Measurements from ENCODE around the gene USP22. TPM values are rescaled to one million over a fixed set of nuclear protein-coding genes. Genes with fewer than 3 reads are reported as not detected.
"Not testable (repeated sequence)": the region's sequence is repeated elsewhere in the genome, so short reads cannot be mapped to it uniquely, and the experiment has no call there.

USP22 gene
- total and polyA plus RNA-seq, 9 donors, result 75.2 to 246 (median 197) TPM

DNA sequence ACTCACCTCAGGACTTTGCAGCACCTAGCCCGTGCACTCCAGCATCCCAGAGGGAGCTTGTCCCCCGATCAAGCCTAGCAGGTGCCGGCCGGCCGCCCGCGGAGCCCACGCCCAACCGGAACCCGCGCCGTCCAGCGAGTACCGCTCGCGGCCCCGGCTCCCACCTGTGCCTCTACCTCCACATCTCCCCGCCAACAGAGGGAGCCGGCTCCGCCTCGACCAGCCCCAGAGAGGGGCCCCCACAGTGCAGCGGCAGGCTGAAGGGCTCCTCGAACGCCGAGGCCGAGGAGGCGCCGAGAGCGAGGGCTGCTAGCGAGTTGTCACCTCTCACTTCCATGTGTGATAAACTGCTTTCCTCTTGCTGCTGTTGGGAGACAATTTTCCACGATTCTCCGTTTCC, 42.9 kb upstream of the USP22 start:
- intact Hi-C loops (cut with DNase I), result no loop called here
- Histone ChIP-seq H3K27ac (no peak overlapping the region), H3K4me1 (ENCODE audit: insufficient read depth) (no peaks in the 10 kb centered on the region), H3K9me3 (no peaks in the 10 kb centered on the region), H3K27me3 (no peaks in the 10 kb centered on the region), H3K36me3 (no peaks in the 10 kb centered on the region), H3K4me3 (no peak overlapping the region)
- TF ChIP-seq, protein P1, sequence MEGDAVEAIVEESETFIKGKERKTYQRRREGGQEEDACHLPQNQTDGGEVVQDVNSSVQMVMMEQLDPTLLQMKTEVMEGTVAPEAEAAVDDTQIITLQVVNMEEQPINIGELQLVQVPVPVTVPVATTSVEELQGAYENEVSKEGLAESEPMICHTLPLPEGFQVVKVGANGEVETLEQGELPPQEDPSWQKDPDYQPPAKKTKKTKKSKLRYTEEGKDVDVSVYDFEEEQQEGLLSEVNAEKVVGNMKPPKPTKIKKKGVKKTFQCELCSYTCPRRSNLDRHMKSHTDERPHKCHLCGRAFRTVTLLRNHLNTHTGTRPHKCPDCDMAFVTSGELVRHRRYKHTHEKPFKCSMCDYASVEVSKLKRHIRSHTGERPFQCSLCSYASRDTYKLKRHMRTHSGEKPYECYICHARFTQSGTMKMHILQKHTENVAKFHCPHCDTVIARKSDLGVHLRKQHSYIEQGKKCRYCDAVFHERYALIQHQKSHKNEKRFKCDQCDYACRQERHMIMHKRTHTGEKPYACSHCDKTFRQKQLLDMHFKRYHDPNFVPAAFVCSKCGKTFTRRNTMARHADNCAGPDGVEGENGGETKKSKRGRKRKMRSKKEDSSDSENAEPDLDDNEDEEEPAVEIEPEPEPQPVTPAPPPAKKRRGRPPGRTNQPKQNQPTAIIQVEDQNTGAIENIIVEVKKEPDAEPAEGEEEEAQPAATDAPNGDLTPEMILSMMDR (IDR thresholded peaks at IDR 0.05), result no peak
- no peak for TF ChIP-seq POLR2A (IDR thresholded peaks at IDR 0.05)
- 87 to 92% (median 91%) methylated on average over 32 of the region's 32 CpGs for WGBS, 3 donors
- no peak for DNase-seq

DNA sequence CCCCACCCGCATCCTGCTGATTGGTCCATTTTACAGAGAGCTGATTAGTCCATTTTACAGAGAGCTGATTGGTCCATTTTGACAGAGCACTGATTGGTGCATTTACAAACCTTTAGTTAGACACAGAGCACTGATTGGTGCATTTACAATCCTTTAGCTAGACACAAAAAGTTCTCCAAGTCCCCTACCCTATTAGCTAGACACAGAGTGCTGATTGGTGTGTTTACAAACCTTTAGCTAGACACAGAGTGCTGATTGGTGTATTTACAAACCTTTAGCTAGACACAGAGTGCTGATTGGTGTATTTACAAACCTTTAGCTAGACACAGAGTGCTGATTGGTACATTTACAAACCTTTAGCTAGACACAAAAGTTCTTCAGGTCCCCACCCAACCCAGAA, 42.5 kb upstream of the USP22 start:
- H3K36me3 ChIP-seq; DNase-seq; H3K27me3 ChIP-seq; H3K4me1 ChIP-seq (ENCODE audit: insufficient read depth); H3K27ac ChIP-seq; H3K4me3 ChIP-seq; intact Hi-C loops (cut with DNase I); H3K9me3 ChIP-seq: not testable (repeated sequence)
- 93 to 100% (median 97%) methylated on average over 1 of the region's 1 CpG for WGBS, 3 donors

DNA sequence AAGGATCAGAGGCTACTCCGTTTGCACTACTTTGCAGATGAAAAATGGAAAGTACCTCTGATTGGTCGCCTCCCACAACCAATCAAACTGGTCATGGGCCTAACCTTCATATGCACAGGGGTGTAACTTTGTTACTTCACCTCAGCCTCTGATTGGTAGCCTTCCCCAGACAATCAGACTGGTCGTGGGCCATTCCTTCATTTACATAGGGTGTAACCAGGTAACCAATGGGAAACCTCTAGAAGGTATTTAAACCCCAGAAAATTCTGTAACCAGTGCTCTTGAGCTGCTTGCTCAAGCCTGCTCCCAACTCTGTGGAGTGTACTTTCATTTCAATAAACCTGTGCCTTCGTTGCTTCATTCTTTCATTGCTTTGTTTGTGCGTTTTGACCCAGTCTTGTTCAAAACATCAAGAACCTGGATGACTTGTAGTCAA, 39.2 kb upstream of the USP22 start:
- no peak for DNase-seq
- no peaks in the 10 kb centered on the region for H3K9me3 ChIP-seq
- no peaks in the 10 kb centered on the region for H3K36me3 ChIP-seq
- no peak overlapping the region for H3K27ac ChIP-seq
- no peak overlapping the region for H3K4me3 ChIP-seq
- 74 to 81% (median 78%) methylated on average over 5 of the region's 5 CpGs for WGBS, 3 donors
- TF ChIP-seq POLR2A (IDR thresholded peaks at IDR 0.05) (no peak), EP300 (IDR thresholded peaks at IDR 0.05) (no peak)
- TF ChIP-seq, protein P1 (IDR thresholded peaks at IDR 0.05), result no peak
- no peaks in the 10 kb centered on the region for H3K27me3 ChIP-seq
- intact Hi-C loops (cut with DNase I), result no loop called here
- H3K4me1 ChIP-seq (ENCODE audit: insufficient read depth), result no peaks in the 10 kb centered on the region

DNA sequence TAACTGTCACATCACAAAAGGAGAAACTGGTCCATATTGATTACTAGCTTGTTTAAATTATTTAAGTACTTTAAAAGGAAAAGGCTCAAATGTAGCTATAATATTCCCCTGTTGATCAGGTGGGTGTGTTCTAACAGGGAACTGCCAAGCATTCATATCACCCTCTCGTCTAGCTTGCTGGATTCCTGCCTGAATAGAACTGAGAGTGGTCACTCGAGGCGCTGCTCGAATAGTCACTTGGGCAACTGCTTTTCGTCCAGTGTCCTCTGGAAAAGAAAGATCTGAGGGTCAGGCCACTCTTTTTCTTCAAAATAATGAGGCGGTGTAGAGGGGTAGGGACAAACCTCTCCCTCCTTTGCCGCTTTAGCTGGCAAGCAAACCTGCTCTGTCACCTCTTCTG, 36.4 kb upstream of the USP22 start:
- Histone ChIP-seq H3K36me3 (no peaks in the 10 kb centered on the region), H3K27ac (no peak overlapping the region), H3K4me3 (no peak overlapping the region), H3K9me3 (no peaks in the 10 kb centered on the region), H3K4me1 (ENCODE audit: insufficient read depth) (peaks cover 1% of the 10 kb centered on the region), H3K27me3 (no peaks in the 10 kb centered on the region)
- TF ChIP-seq POLR2A (IDR thresholded peaks at IDR 0.05) (no peak), EP300 (IDR thresholded peaks at IDR 0.05) (no peak)
- TF ChIP-seq, protein P1 (IDR thresholded peaks at IDR 0.05), result no peak
- WGBS, 3 donors, result 78 to 82% (median 82%) methylated on average over 7 of the region's 7 CpGs
- no peak for DNase-seq
- intact Hi-C loops (cut with DNase I), result no loop called here

DNA sequence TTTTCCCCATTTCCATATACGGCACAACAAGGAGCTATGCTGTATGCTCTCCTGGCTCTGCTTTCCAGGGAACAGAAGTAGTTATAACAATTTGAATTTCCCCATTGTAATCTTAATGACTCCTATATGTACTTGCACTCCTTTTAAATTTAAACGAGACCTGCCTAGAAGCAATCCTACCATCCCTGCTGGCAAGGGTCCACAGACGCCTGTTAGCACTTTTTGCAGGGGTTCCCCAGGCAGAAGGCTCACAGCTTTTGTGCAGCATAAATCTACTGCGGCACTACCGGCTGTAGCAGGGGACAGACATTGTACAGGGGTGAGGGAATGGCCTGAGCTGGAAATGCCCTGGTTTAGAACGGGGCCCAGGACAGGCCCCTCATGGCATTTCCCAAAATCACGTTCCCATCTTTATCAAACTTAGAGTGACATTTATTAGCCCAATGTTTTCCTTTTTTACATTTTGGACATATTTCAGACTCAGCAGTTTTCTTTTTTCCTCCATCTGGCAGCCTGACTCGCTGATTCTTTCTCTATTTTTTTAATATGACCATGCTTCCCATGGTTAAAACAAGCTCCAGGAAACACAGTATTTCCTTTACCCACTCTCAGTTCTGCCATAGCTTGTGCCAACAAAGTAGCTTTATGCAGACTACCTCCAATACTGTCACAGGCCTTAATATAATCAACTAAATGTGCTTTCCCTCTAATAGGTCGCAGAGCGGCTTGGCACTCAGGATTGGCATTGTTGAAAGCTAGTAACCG, 35.4 kb upstream of the USP22 start:
- TF ChIP-seq, protein P1 (IDR thresholded peaks at IDR 0.05), result no peak
- TF ChIP-seq POLR2A (IDR thresholded peaks at IDR 0.05), result no peak
- no peak for TF ChIP-seq EP300 (IDR thresholded peaks at IDR 0.05)
- Histone ChIP-seq H3K36me3 (no peaks in the 10 kb centered on the region), H3K27me3 (no peaks in the 10 kb centered on the region), H3K9me3 (no peaks in the 10 kb centered on the region), H3K4me1 (ENCODE audit: insufficient read depth) (peaks cover 1% of the 10 kb centered on the region), H3K4me3 (no peak overlapping the region), H3K27ac (no peak overlapping the region)
- 55 to 65% (median 60%) methylated on average over 11 of the region's 11 CpGs for WGBS, 3 donors
- intact Hi-C loops (cut with DNase I), result no loop called here
- DNase-seq, result no peak
